IMR-90 (cell line): ENCODE measurements around the gene MSLN. TPM values are rescaled to one million over a fixed set of nuclear protein-coding genes. Genes with fewer than 3 reads are reported as not detected.

Experiments used
- ATAC-seq: fragments of 200-7000 bp; cut with Tn5 transposase; 2 replicates; pipeline ENCODE4 v1.9.1; 2020; ENCODE audit warnings: low read depth, mild to moderate bottlenecking, moderate library complexity
- BruUV-seq: library from RNA; stranded (reverse); fragments of 400-500 nt; replicated peaks from 2 replicates; lab custom pipeline; 2021; lab: Mats Ljungman, UMichigan
- CTCF ChIA-PET: fragments of 300-600 bp; formaldehyde crosslinking; extraction: SDS; loops from one replicate; lab custom pipeline; 2021; ENCODE audit warnings: antibody characterized with exemption; lab: Yijun Ruan, JAX
- POLR2A ChIA-PET: fragments of 300-600 bp; sonication (Branson Sonifier 250); formaldehyde crosslinking; loops from one replicate; lab custom pipeline; 2022; ENCODE audit warnings: antibody characterized with exemption; ENCODE audit not compliant: unreplicated experiment; lab: Charles Lee
- DNase-seq: peaks from one replicate; pipeline ENCODE4 v3.0.0; 2013
- H2AFZ ChIP-seq: replicated peaks from 2 replicates; pipeline ENCODE3; 2013; ENCODE audit warnings: low read length, mild to moderate bottlenecking; ENCODE audit not compliant: poor library complexity
- H2AK5ac ChIP-seq: 2 replicates; pipeline ENCODE4 v1.6.1; 2013; ENCODE audit warnings: low read depth, low read length, inconsistent platforms
- H2AK9ac ChIP-seq: replicated peaks from 2 replicates; pipeline ENCODE3; 2013; ENCODE audit warnings: mild to moderate bottlenecking, low read depth, low read length, moderate library complexity; ENCODE audit not compliant: poor library complexity
- H2BK120ac ChIP-seq: 2 replicates; pipeline ENCODE4 v1.6.1; 2013; ENCODE audit warnings: low read depth, low read length, inconsistent platforms
- H2BK15ac ChIP-seq: 3 replicates; pipeline ENCODE4 v1.6.1; 2013; ENCODE audit warnings: low read depth, low read length, inconsistent platforms
- H2BK20ac ChIP-seq: 2 replicates; pipeline ENCODE4 v1.6.1; 2013; ENCODE audit warnings: low read depth, mild to moderate bottlenecking, inconsistent platforms, low read length, moderate library complexity
- H2BK5ac ChIP-seq: 2 replicates; pipeline ENCODE4 v1.6.1; 2013; ENCODE audit warnings: mild to moderate bottlenecking, low read depth, low read length, inconsistent platforms; ENCODE audit not compliant: poor library complexity, severe bottlenecking
- H3K14ac ChIP-seq: replicated peaks from 2 replicates; pipeline ENCODE4 v1.6.1; 2013; ENCODE audit warnings: low read depth, low read length, inconsistent platforms
- H3K18ac ChIP-seq: 2 replicates; pipeline ENCODE4 v1.6.1; 2013; ENCODE audit warnings: low read depth, low read length, control low read depth
- H3K23ac ChIP-seq: 2 replicates; pipeline ENCODE4 v1.6.1; 2013; ENCODE audit warnings: low read depth, low read length, inconsistent platforms
- H3K27ac ChIP-seq: 2 replicates; pipeline ENCODE4 v1.5.1; 2013; ENCODE audit warnings: mild to moderate bottlenecking, control low read depth, low read length; ENCODE audit not compliant: insufficient read depth
- H3K27me3 ChIP-seq: 2 replicates; pipeline ENCODE4 v1.6.1; 2013; ENCODE audit warnings: low read length; ENCODE audit not compliant: control insufficient read depth, insufficient read depth
- H3K36me3 ChIP-seq: 2 replicates; pipeline ENCODE4 v1.6.1; 2013; ENCODE audit warnings: low read length, mixed read lengths; ENCODE audit not compliant: control insufficient read depth, insufficient read depth
- H3K4ac ChIP-seq: 2 replicates; pipeline ENCODE4 v1.6.1; 2013; ENCODE audit warnings: low read depth, low read length, inconsistent platforms
- H3K4me1 ChIP-seq: 2 replicates; pipeline ENCODE4 v1.6.1; 2013; ENCODE audit warnings: low read length, mixed read lengths; ENCODE audit not compliant: control insufficient read depth, insufficient read depth
- H3K4me2 ChIP-seq: 2 replicates; pipeline ENCODE4 v1.6.1; 2013; ENCODE audit warnings: low read depth, mild to moderate bottlenecking, control low read depth, low read length, moderate library complexity
- H3K4me3 ChIP-seq: 2 replicates; pipeline ENCODE4 v1.5.1; 2013; ENCODE audit warnings: low read depth, mild to moderate bottlenecking, control low read depth, low read length, moderate library complexity; ENCODE audit not compliant: insufficient read depth
- H3K56ac ChIP-seq: 2 replicates; pipeline ENCODE4 v1.6.1; 2013; ENCODE audit warnings: low read length, inconsistent platforms; ENCODE audit not compliant: insufficient read depth; ENCODE audit errors: extremely low read depth
- H3K79me1 ChIP-seq, 2 experiments: 2 replicates each; pipeline ENCODE4 v1.6.1; 2013; ENCODE audit warnings: low read length in 2 of 2, inconsistent platforms in 1 of 2, low read depth in 1 of 2
- H3K9ac ChIP-seq: 2 replicates; pipeline ENCODE4 v1.6.1; 2013; ENCODE audit warnings: low read depth, low read length, control low read depth
- H3K9me1 ChIP-seq: 2 replicates; pipeline ENCODE4 v1.6.1; 2013; ENCODE audit warnings: low read length, inconsistent platforms; ENCODE audit not compliant: insufficient read depth
- H3K9me3 ChIP-seq: 2 replicates; pipeline ENCODE4 v1.6.1; 2013; ENCODE audit warnings: low read length; ENCODE audit not compliant: control insufficient read depth, insufficient read depth
- H4K20me1 ChIP-seq: 2 replicates; pipeline ENCODE4 v1.6.1; 2013; ENCODE audit warnings: low read length, inconsistent platforms; ENCODE audit not compliant: insufficient read depth
- H4K5ac ChIP-seq: 2 replicates; pipeline ENCODE4 v1.6.1; 2013; ENCODE audit warnings: mild to moderate bottlenecking, low read depth, low read length, control low read depth
- H4K8ac ChIP-seq, 2 experiments: 2 replicates each; pipeline ENCODE4 v1.6.1; 2013; ENCODE audit warnings: low read depth in 2 of 2, low read length in 2 of 2, control low read depth in 1 of 2, inconsistent platforms in 1 of 2
- H4K91ac ChIP-seq: 2 replicates; pipeline ENCODE4 v1.6.1; 2013; ENCODE audit warnings: low read depth, low read length, inconsistent platforms; ENCODE audit not compliant: insufficient read depth
- BHLHE40 ChIP-seq: fragments of 150-350 bp; IDR thresholded peaks from 2 replicates; pipeline ENCODE4 v1.6.1; 2016; ENCODE audit warnings: mild to moderate bottlenecking, low read depth, low read length
- CEBPB ChIP-seq: IDR thresholded peaks from 2 replicates; pipeline ENCODE4 v1.6.1; 2012; ENCODE audit warnings: low read depth, low read length, improper control_type of control experiment
- CHD1 ChIP-seq: IDR thresholded peaks from 2 replicates; pipeline ENCODE4 v1.6.1; 2012; ENCODE audit warnings: low read depth, low read length, improper control_type of control experiment
- FOS ChIP-seq: fragments of 150-350 bp; IDR thresholded peaks from 2 replicates; pipeline ENCODE4 v1.6.1; 2016; ENCODE audit warnings: low read depth, low read length
- MAFK ChIP-seq: IDR thresholded peaks from 2 replicates; pipeline ENCODE4 v1.6.1; 2012; ENCODE audit warnings: low read depth, low read length, improper control_type of control experiment
- MAZ ChIP-seq: IDR thresholded peaks from 2 replicates; pipeline ENCODE4 v1.6.1; 2012; ENCODE audit warnings: low read depth, mild to moderate bottlenecking, low read length, improper control_type of control experiment, moderate library complexity, borderline replicate concordance
- MXI1 ChIP-seq: IDR thresholded peaks from 2 replicates; pipeline ENCODE4 v1.6.1; 2012; ENCODE audit warnings: low read depth, mild to moderate bottlenecking, low read length, moderate library complexity, borderline replicate concordance
- NFE2L2 ChIP-seq: fragments of 150-350 bp; IDR thresholded peaks from 2 replicates; pipeline ENCODE4 v1.6.1; 2016; ENCODE audit warnings: low read depth, mild to moderate bottlenecking, low read length
- POLR2A ChIP-seq: IDR thresholded peaks from 2 replicates; pipeline ENCODE4 v1.6.1; 2012; ENCODE audit warnings: mild to moderate bottlenecking, low read depth, low read length
- RCOR1 ChIP-seq: IDR thresholded peaks from 2 replicates; pipeline ENCODE4 v1.6.1; 2012; ENCODE audit warnings: mild to moderate bottlenecking, low read length, improper control_type of control experiment; ENCODE audit not compliant: insufficient replicate concordance
- RFX5 ChIP-seq: IDR thresholded peaks from 2 replicates; pipeline ENCODE4 v1.8.0; 2012; ENCODE audit warnings: low read depth, mild to moderate bottlenecking, low read length, moderate library complexity
- WGBS, 2 experiments: methylation state at CpG; one replicate each; pipeline versions ENCODE4 v1.1.5 to v1.1.7; 2013; ENCODE audit warnings: missing lambda C conversion rate in 2 of 2; ENCODE audit not compliant: insufficient read length in 1 of 2; ENCODE audit errors: extremely low coverage in 2 of 2; 5-methylcytosine and 5-hydroxymethylcytosine counted together
- dilution Hi-C: fragments of 300-500 bp; cut with HindIII; formaldehyde crosslinking; loops from one replicate; pipeline ENCODE4 v1.14.3; 2018; ENCODE audit warnings: low sequenced_read_pairs; ENCODE audit not compliant: unreplicated experiment
- in situ Hi-C: fragments of 300-500 bp; cut with MboI; formaldehyde crosslinking; loops from 3 replicates; pipeline ENCODE4 v1.14.3; 2019; ENCODE audit warnings: low sequenced_read_pairs, inconsistent platforms, mixed read lengths
- intact Hi-C: fragments of 100-400 bp; cut with micrococcal nuclease; formaldehyde crosslinking; loops from 2 replicates; pipeline ENCODE4 v1.10.0; 2022
- polyA plus RNA-seq, 3 experiments: library from polyadenylated mRNA; depleted of rRNA; stranded (reverse); fragments of >200 nt; gene quantifications; 2 replicates each; pipeline ENCODE4 v1.2.3, GENCODE V29; 2012; ENCODE audit warnings: low replicate concordance in 1 of 3
- total RNA-seq: library from RNA; depleted of rRNA; stranded (reverse); fragments of >200 nt; gene quantifications from 2 replicates; pipeline ENCODE4 v1.2.3, GENCODE V29; 2012
- TF ChIP-seq, protein P1 (sequence below): conservative IDR thresholded peaks from 2 replicates; pipeline ENCODE4 v1.5.1; 2012; ENCODE audit warnings: mild to moderate bottlenecking, low read depth, low read length, improper control_type of control experiment
- TF ChIP-seq, protein P2 (sequence below): fragments of 150-350 bp; IDR thresholded peaks from 2 replicates; pipeline ENCODE4 v1.6.1; 2016; ENCODE audit warnings: low read depth, mild to moderate bottlenecking, low read length, moderate library complexity, borderline replicate concordance
- TF ChIP-seq, protein P3 (sequence below): fragments of 150-350 bp; IDR thresholded peaks from 2 replicates; pipeline ENCODE4 v1.6.1; 2017; ENCODE audit warnings: mild to moderate bottlenecking, antibody characterized with exemption, low read length, low read depth

Gene MSLN
- total and polyA plus RNA-seq, 2 of the 4 experiments (the other 2 are of a cell fraction), result 0.14 TPM; not detected in 1

DNA sequence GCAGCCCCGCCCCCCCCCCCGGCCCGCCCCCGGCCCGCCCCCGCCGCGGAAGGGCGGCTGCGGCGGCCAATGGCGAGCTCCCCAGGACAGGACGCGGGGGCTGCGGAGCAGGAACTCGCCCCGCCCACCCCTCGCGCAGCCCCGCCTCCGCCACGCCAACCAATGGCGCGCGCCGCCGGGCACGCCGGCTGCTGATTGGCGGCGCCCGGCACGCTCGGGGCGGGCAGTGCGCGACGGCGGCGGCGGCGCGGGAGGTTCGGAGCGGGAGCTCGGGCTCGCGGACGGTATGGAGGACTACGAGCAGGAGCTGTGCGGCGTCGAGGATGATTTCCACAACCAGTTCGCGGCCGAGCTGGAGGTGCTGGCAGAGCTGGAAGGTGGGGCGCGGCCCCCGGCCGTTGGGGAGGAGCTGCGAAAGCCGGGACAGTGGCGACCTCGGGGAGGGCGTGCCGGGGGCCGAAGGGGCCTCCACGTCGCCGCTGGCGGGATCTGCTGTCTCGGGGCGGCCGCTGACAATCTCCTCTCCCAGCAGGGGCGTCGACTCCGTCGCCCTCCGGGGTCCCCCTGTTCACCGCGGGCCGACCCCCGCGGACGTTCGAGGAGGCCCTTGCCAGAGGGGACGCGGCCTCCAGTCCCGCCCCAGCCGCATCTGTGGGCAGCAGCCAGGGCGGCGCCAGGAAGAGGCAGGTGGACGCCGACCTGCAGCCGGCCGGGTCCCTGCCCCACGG lies 28.0 kb downstream of the MSLN start, which contains the start of gene CHTF18:
TSS of gene CHTF18 (plus strand) at position 222 of the 728 bp plus-strand sequence. CDS start at position 287, 65 bp downstream.
- peaks cover 17% of the 10 kb centered on the region for H3K36me3 ChIP-seq
- H4K8ac ChIP-seq, result peak within 1 kb of the TSS in 1 of 2 experiments; percentile 53; a peak in 1 of 4 replicates
- H2BK5ac ChIP-seq, result peak within 1 kb of the TSS; percentile 72
- in situ Hi-C loops, result loop anchor here (5.0 kb wide), 1 partner anchor 76 kb away; no protein-coding TSS in a partner anchor
- H2BK15ac ChIP-seq, result no peak within 1 kb of the TSS
- H3K79me1 ChIP-seq, result peaks cover 4 to 35% of the 10 kb centered on the region in 2 experiments; a peak in 2 of 4 replicates
- ATAC-seq (peak; percentile 96), DNase-seq (peak; percentile 86)
- no peaks in the 10 kb centered on the region for H3K9me3 ChIP-seq
- H2AK9ac ChIP-seq, result peak within 1 kb of the TSS; percentile 99
- no peak within 1 kb of the TSS for H3K23ac ChIP-seq
- H2BK120ac ChIP-seq, result no peak within 1 kb of the TSS
- no peak within 1 kb of the TSS for H4K91ac ChIP-seq
- peak within 1 kb of the TSS; percentile 45 for H3K14ac ChIP-seq
- H3K4me2 ChIP-seq, result peak within 1 kb of the TSS; percentile 97
- H2AK5ac ChIP-seq, result peak within 1 kb of the TSS; percentile 13
- no TSS peak for BruUV-seq
- H2AFZ ChIP-seq, result peak within 1 kb of the TSS; percentile 93
- no peaks in the 10 kb centered on the region for H3K27me3 ChIP-seq
- 0 out of 2 replicates have a peak within 1 kb of the TSS, but pooled peaks have one; percentile 41 for H3K56ac ChIP-seq
- dilution Hi-C loops, result no loop called here
- peak within 1 kb of the TSS; percentile 67 for H3K27ac ChIP-seq
- H3K4ac ChIP-seq, result peak within 1 kb of the TSS; percentile 61
- WGBS, 2 experiments, result 0% methylated on average over 64 of the region's 97 CpGs; no CpG with 5 or more reads in 1 of the 2 experiments
- POLR2A ChIA-PET, result interaction anchor here (0.6 kb wide), 1 partner anchor 102 kb away, joined by 4 read pairs; no protein-coding TSS in a partner anchor
- no peak within 1 kb of the TSS for H3K18ac ChIP-seq
- CTCF ChIA-PET, result no interaction called here
- intact Hi-C loops, result loop anchor here (2.0 to 5.0 kb wide), 3 partner anchors 46 to 76 kb away; partner anchors contain the start of genes CCDC78, CIAO3 and HAGHL
- no peak within 1 kb of the TSS for H2BK20ac ChIP-seq
- peak within 1 kb of the TSS; percentile 91 for H3K9ac ChIP-seq
- H4K20me1 ChIP-seq, result peaks cover 25% of the 10 kb centered on the region
- H4K5ac ChIP-seq, result peak within 1 kb of the TSS; percentile 4; the same call in 1 of the 2 replicates
- peaks cover 13% of the 10 kb centered on the region; the same call in 1 of the 2 replicates for H3K4me1 ChIP-seq
- peak within 1 kb of the TSS; percentile 99 for H3K4me3 ChIP-seq
- H3K9me1 ChIP-seq, result no peaks in the 10 kb centered on the region
- no peak for TF ChIP-seq RFX5
- TF ChIP-seq, protein P1, sequence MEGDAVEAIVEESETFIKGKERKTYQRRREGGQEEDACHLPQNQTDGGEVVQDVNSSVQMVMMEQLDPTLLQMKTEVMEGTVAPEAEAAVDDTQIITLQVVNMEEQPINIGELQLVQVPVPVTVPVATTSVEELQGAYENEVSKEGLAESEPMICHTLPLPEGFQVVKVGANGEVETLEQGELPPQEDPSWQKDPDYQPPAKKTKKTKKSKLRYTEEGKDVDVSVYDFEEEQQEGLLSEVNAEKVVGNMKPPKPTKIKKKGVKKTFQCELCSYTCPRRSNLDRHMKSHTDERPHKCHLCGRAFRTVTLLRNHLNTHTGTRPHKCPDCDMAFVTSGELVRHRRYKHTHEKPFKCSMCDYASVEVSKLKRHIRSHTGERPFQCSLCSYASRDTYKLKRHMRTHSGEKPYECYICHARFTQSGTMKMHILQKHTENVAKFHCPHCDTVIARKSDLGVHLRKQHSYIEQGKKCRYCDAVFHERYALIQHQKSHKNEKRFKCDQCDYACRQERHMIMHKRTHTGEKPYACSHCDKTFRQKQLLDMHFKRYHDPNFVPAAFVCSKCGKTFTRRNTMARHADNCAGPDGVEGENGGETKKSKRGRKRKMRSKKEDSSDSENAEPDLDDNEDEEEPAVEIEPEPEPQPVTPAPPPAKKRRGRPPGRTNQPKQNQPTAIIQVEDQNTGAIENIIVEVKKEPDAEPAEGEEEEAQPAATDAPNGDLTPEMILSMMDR, result no peak
- TF ChIP-seq, protein P2, sequence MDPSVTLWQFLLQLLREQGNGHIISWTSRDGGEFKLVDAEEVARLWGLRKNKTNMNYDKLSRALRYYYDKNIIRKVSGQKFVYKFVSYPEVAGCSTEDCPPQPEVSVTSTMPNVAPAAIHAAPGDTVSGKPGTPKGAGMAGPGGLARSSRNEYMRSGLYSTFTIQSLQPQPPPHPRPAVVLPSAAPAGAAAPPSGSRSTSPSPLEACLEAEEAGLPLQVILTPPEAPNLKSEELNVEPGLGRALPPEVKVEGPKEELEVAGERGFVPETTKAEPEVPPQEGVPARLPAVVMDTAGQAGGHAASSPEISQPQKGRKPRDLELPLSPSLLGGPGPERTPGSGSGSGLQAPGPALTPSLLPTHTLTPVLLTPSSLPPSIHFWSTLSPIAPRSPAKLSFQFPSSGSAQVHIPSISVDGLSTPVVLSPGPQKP, result no peak
- peak; percentile 86 for TF ChIP-seq MXI1
- peak; percentile 80 for TF ChIP-seq BHLHE40
- peak; percentile 48; the same call in 1 of the 2 replicates for TF ChIP-seq MAZ
- no peak for TF ChIP-seq CEBPB
- no peak for TF ChIP-seq POLR2A
- TF ChIP-seq FOS, result no peak
- TF ChIP-seq NFE2L2, result no peak
- TF ChIP-seq CHD1, result no peak
- TF ChIP-seq, protein P3, sequence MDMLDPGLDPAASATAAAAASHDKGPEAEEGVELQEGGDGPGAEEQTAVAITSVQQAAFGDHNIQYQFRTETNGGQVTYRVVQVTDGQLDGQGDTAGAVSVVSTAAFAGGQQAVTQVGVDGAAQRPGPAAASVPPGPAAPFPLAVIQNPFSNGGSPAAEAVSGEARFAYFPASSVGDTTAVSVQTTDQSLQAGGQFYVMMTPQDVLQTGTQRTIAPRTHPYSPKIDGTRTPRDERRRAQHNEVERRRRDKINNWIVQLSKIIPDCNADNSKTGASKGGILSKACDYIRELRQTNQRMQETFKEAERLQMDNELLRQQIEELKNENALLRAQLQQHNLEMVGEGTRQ, result peak; percentile 73
- TF ChIP-seq MAFK, result no peak
- TF ChIP-seq RCOR1, result no peak
